ENCODE measurements around the gene EMILIN1. TPM values are rescaled to one million over a fixed set of nuclear protein-coding genes. Genes with fewer than 3 reads are reported as not detected.
"Not testable (repeated sequence)": the region's sequence is repeated elsewhere in the genome, so short reads cannot be mapped to it uniquely, and the experiment has no call there.

The EMILIN1 gene
- polyA plus RNA-seq, 1 donor = 61.4 TPM

DNA sequence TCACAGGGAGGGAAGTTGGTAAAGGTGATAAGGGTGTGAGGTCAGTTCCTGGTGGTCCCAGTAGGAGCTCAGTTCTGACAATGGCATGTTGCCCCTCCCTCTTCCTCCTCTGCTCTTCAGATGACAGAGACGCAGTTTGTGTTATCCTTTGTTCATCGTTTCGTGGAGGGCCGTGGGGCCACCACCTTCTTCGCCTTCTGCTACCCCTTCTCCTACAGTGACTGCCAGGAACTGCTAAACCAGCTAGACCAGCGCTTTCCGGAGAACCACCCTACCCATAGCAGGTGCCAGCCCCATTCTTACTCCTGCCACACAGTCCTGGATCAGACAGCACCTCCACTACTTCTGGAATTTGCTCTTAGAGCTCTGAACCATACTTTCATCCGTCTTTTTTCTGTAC lies 24.6 kb upstream of the EMILIN1 start:
- DNase-seq (ENCODE audit: low read depth) = no peak

DNA sequence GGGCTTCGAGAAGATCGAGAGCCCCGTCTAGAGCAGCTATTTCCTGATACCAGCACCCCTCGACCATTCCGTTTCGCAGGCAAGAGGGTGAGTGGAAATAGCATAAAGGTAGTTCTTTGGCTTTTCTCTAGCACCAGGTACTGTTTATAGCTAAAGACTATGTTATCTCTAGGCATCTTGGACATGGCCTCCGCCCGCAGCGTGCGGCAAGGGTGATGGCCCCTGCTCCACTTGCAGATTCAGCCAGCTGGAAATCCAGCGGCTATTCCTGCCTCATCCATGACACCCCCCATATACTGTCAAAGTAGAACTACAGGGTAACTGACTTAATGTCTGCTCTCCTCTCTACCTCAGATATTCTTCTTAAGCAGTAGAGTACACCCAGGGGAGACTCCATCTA lies 23.7 kb upstream of the EMILIN1 start:
- DNase-seq (ENCODE audit: low read depth) = no peak

DNA sequence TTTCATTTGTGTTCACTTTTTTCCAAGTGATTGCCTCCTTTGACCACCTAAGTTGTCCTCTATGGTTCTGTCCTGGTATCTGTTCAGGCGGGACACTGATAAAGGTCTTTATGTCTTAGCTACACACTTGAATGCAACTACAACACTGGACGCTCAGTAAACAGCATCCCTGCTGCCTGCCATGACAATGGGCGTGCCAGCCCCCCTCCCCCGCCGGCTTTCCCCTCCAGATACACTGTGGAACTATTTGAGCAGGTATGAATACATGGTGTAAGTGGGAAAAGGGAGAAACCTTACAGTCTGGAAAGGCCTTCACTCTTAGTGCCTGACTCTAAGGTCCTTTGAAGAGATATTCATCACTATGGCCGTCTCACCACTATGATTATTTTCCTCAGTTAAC lies 21.2 kb upstream of the EMILIN1 start:
- DNase-seq (ENCODE audit: low read depth) = no peak

DNA sequence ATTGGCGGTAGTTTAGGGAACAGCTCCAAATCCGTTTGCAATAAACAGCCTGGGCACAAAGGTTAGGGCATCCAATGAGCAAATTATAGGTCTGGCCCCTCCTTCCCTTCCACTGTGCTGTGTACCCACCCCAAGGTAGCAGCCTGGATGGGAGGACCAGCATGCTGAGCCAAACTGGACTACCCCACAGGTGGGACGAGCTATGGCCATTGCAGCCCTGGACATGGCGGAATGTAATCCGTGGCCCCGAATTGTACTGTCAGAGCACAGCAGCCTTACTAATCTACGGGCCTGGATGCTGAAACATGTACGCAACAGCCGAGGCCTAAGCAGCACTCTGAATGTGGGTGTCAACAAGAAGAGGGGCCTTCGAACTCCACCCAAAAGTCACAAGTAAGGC lies 20.2 kb upstream of the EMILIN1 start:
- no peak for DNase-seq (ENCODE audit: low read depth)

DNA sequence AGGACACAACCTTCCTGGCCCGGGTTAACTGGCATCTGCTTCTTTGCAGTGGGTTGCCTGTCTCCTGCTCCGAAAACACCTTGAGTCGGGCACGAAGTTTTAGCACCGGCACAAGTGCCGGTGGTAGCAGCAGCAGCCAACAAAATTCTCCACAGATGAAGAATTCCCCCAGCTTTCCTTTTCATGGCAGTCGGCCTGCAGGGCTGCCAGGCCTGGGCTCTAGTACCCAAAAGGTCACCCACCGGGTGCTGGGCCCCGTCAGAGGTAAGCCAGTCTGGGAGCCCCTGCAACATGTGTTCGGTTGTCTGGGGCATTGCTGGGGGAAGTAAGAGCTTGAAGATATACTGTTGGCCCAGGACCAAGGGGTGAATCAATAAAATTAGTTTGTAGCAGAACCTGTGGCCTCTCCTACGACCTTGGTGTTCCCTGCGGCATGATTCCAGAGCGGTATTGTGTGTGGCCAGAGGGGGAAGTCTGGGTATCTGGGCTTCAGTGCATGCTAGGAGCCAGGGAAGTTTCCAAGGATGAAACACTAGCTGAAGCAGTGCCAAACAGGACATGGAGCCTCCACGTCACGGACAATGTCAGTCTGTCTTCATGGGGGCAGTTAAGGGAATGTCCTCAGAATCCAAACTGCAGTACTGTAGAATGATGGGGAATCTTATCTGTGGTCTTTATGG lies 19.1 kb upstream of the EMILIN1 start:
- DNase-seq (ENCODE audit: low read depth) = no peak

DNA sequence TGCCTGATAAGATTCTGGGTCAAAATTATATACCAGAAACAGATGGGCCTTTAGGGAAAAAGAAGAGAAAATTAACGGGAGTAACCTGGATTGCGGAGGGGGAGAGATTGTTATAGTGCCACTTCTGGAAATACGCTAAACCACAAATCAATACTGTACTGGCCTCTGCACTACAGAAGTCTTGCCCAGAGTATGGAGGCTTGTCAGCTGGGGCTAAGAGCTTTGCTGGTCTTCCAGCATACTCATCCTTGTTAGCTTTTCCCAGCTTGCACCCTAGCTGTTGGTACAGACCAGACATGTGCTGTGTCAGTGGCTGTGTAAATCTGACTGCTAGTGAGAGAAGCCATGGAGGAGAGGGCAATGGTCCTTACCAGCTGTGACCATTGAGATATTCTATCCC lies 18.1 kb upstream of the EMILIN1 start:
- no peak for DNase-seq (ENCODE audit: low read depth)

DNA sequence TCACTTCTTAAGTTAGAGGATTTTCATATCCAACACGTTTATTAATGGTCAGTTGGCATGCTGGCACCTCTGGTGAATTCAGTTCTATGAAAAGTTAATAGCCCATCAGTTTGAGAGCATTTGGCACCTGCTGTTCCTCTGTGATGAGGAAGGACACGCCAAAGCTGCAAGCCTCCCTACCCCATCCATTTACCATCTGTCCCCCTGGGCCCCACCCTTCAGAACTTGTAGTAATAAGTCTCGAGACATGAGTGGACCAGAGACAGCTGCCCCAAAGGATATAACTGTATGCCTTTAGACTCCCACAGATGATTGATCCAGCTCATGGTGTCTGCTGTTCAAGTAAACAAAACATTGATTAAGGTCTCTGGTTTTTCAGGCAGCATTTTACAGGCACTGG lies 13.3 kb upstream of the EMILIN1 start:
- no peak for DNase-seq (ENCODE audit: low read depth)

DNA sequence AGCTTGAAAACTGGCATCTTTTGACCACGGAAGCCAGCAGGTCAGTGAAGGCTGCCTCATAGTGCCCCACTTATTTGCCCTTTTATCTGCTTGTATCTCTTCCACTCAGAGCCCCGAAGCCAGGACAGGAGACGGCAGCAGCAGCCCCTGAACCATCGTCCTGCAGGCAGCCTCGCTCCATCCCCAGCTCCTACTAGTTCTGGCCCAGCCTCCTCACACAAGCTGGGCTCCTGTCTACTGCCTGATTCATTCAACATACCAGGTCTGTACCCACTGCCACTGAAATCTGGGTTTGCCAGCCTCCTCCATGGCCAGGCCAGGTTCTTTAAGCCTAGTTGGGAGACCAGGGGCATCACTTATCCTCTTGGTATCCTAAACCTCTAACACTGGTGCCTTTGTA lies 11.0 kb upstream of the EMILIN1 start:
- DNase-seq (ENCODE audit: low read depth) = no peak

DNA sequence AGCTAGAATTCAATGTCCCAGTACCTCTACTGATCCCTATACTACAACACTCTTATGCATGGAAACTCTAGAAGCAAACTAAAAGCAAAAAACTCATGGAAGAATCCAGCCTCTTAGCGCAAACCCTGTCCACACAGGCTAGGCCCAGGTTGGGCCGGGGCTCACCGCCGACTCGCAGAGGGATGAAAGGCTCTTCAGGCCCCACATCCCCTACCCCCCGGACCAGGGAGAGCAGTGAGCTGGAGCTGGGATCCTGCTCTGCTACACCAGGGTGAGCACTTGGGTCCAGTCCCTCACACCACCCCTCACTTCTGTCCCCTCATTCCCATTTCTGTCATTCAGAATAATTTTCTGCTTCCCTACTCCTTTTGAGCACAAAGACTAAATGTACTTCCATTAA lies 9.0 kb upstream of the EMILIN1 start:
- no peak for DNase-seq (ENCODE audit: low read depth)

DNA sequence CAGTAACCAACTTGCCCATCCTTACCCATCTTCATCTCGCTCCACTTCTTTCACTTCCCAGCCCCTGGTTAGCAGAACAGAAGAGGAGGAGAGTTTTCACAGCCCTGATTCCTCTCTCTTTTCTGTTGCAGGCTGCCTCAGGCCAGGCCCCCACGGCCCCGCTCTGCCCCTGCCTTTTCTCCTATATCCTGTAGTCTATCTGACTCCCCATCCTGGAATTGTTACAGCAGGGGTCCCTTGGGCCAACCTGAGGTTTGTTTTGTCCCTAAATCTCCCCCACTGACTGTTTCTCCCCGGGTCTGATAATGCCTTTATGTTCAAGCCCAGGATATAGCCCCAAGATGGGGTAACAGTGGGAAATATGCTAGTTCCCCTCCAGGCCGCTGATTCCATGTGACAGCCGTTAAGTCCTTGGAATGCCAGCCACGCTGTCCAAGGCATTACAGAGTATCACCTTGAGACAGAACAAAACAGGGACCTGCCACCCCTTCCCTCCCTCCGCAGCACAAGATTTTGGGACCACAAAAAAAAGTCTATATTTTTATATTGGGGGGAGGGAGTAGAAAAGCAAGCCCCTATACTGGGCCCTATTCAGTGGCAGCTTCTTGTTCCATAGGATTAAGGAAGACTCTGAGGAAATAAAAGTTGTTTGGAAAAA lies 8.3 kb upstream of the EMILIN1 start:
- no peak for DNase-seq (ENCODE audit: low read depth)

DNA sequence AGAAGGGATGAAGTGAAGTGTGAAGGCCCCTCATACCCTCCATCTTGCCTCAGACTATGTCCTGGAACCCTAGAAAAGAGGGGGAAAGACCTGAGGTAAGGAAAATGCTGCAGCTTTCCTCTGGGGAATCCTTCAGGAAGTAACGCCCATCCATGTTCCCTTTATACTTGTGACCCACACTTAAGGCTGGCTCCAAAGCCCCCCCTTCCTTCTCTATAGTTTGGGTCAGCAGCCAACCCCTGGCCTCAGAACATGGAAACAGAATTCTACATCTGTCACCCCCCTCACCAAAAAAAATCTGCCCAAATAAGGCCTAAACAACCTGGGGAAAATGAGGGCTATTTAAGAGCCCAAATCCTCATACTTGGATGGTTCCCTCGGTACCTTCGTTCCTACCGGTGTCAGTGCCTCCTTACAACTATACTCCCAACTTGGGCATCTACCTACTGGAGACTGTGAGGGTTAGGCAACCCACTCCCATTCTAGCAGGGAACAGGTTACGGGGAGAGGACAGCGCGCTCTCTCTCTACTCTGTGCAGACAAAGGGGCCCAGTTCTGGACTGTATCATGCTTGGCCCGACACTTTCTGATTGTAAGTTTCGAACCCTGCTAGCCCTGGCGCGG lies 7.7 kb upstream of the EMILIN1 start:
- no peak for DNase-seq (ENCODE audit: low read depth)

DNA sequence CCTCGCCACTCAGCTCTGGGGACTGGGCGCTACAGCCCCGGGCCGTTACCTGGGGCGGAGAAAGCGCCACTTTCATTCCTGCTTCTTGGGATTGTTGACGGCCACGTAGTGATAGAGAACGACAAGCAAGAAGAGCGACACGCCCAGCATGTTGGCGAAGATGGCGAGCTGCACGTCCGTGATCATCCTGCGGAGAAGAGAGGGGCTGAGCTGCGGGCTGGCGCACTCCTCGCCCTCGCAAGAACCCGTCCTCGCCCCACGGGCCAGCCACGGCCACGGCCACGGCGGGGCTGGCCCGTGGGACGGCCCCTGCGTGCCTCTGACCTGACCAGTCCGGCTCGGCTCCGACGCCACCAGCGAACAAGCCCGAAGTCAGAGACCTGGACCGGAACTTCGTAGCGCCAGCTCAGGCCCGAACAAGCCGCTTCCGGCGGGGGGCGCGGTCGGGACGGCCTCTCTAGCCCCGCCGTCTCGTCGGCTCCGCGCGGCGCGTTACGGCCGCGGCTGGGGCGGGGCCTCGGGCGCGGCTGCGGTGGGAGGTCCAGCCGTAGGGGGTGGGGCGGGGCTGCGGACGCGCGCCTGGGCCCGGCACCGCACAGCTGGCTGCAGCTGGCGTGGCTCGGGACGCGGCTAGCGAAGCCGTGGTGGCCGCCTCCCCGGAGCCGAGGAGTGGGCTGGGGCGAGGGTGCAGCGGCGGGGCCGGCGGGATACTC lies 7.0 kb upstream of the EMILIN1 start, which contains the start of gene OST4:
Gene OST4, minus strand, starts transcription at position 378 of the 713 bp plus-strand sequence.
- peak; percentile 77 for DNase-seq (ENCODE audit: low read depth)

DNA sequence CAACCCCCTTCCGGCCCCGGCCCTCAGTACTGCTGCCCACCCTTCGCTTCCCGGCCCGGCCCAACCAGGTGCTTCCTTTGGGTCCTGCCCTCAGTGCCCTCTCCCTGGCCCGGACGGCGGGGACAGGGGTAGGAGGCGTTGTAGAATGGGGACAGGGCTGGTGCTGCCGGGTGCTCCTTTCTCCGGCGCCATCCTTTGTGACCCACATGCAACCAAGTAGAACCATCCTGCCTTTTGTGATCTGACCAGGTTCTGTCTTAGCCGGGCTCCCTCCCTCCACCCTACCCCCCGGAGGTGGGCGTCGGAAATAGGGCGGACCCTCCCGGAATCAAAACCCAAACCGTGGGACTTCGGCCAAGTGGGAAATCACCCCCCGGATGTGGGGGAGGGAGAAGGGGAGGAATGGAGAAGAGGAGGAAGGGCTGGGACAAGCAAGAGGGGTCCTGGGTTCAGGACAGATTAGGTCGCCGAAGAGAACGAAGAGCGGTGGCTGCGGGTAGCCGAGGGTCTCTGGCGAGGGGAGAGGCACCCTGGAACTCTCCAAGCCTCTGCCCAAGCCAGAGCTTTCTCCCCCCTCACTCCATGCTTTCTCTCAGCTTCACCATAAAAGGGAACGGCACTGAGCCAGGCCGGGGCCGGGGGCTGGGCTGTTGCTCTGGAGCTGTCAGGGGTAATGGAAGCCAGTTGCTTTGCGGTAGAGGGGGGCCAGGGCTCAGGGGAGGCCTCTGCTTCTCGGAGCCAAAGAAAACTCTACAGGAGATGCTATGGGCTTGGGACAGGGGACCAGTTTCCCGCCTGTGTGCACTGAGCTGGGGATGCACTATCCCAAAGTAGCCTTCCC lies 6.2 kb upstream of the EMILIN1 start:
- DNase-seq (ENCODE audit: low read depth) = no peak

DNA sequence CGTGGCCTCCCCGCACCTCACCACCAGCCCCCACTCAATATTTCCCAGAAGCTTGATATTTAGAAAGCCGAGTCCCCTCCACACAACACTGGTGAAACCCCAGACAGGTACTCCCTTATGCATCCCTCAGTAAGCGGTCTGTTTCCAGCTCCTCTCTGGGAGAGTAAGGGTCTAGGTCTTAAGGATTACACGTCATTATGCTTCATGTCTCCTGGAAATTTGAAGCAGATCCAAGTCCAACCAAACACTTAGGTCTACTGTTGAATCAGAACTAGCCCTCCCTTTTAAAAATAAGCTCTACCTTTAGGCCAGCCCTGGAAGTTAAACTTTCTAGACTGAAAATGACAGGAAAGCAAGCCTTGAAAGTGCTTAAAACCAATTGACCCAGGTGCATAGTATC lies 5.5 kb upstream of the EMILIN1 start:
- no peak for DNase-seq (ENCODE audit: low read depth)

DNA sequence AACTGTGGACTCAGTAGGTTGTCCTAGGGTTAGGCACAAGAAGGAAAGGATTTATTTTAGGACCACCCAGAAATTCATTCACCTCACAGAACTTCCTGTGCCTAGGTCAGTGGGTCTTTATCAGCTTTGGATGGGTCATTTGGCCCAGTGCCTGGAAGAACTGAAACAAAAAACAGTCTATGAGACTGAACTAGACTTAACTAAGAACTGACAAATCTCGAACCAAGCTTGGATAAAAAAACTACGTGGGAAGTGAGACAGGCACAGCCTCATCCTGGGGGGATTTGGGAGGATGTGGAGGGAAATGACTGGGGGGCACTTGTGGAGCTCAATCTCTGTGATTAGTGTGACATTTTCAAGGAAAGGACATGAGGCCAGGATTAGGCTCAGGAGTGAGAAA lies 4.6 kb upstream of the EMILIN1 start:
- DNase-seq (ENCODE audit: low read depth) = no peak

DNA sequence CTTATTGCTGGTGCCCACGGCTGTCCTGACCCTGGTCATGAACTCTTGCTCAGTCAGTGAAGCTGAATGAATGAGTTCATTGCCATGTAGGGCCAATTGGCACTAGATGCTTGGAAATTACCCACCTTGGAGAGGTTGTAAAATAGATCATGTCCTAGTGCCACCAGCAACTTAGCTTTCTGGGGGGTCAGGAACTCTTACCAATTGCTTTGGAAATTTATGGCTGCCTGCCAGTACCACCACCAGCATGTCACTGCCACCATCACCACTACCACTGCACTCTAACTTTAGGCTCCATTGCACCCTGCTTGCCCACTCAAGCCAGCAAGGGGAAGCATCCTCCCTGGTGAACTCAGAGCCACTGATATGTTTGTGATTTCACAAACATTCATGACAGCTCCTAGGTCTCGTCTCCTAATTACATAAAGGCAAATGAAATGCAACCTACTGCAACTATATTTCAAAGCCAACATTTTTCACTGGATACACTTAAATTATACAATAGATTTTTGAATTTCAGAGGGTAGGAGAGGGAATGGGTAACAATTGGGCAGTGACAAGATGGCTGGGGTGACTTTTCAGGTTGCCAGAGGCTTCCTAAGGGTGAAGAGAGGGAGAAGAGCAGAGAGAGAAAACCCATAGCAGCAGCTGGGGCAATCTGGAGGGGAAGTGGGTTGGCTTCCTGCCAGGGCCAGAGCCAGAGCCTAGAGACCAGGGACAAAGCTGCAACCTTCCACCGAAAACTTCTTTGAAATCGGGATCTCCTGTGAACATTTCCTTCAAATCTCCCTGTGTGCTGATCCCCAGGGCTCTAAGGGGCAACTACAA lies 3.5 kb upstream of the EMILIN1 start:
- DNase-seq (ENCODE audit: low read depth) = no peak

DNA sequence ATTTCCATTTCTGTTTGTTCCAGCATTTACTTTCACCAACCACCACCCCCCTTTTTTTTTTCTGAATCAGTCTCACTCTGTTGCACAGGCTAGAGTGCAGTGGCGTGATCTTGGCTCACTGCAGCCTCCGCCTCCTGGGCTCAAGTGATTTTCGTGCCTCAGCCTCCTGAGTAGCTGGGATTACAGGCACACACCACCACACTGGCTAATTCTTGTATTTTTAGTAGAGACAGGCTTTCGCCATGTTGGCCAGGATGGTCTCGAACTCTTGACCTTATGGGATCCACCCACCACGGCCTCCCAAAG lies 2.9 kb upstream of the EMILIN1 start:
- DNase-seq (ENCODE audit: low read depth) = not testable (repeated sequence)

DNA sequence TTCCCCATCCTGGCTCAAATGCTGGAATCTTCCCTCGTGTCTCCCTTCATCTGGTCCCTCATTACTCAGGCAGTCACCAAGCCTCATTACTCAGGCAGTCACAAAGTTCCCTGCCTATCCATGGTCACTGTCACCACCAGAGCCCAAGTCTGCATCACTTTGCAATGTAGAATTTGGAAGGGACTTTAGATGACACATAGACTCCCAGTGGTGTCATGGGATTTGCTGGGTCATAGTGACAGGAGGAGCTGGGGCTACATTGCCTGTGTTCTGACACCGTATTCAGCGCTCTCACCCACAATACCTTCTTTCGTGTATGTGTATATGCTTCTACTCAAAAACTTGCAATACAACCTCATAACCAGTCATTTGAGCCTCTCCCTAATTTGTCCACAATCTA lies 2.1 kb upstream of the EMILIN1 start:
- no peak for DNase-seq (ENCODE audit: low read depth)

DNA sequence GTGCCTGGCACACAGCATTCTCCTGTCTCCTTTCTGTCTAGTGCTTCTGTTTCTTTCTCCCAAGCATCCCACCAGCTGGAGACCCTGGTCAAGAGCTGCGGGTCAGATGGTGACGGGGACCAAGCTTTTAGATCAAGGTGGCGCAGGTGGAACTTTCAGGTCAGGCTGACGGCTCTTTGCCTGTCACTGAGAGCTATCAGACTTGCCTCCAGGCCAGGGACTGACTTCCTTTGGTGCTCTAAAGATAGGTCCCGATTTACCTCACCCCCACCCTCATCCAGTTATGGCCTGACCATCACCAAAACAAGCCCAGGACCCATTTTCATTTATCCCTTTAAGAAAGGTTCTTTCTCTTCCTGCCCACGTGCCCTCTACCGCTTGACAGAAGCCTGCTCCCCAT lies 1.2 kb upstream of the EMILIN1 start:
- DNase-seq (ENCODE audit: low read depth) = no peak

DNA sequence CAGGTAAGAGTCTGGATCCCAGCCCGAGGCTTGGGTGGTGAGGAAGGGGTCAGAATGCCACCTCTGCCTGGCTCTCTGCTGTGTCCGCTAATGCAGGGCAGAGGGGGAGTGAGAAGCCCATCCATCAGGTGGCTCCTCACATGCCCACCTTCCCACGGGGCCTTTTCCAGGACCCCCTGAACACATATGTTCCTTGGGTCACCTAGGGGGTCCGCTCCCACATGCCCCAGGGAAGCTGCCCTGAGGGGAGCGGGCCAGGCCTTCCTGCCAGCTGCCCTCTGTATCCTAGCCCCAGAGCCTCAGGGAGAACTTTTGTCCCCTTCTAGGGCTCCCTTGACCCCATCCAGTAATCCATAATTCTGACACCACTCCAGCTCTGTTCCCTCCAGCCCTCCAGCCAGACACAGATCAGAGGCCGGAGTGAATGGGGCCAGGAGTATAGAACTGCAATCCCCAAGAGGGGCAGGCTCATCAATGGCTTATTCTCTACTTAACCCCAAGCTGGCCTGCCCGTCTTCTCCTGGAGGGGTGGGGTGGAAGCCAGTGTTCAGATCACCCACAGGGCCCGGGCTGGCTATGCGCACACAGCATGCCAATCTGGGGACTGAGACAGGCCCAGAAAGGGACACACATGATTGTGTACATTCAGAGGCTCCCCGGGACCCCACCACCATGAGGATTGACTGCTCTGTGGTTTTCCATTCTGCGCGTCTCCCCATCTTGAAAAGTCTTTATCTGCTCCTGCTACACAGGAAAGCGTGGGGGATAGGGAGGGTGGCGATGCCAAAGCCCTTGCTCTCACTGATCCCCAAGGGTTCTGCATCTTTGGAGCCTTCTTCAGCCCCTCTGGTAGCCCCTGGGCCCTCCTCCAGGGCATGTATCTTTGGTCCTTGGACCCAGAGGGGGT lies 1.1 kb downstream of the EMILIN1 start:
- no peak for DNase-seq (ENCODE audit: low read depth)

All from forelimb muscle (tissue), 1 donor.